GM12878 (cell line): ENCODE data around the gene MYO3B. TPM values are rescaled to one million over a fixed set of nuclear protein-coding genes. Genes with fewer than 3 reads are reported as not detected.

Experiments
- ATAC-seq: fragments of 200-7000 bp; cut with Tn5 transposase; 3 replicates; pipeline ENCODE4 v1.9.1; 2020; ENCODE audit warnings: mild to moderate bottlenecking, moderate library complexity
- BruUV-seq: library from RNA; stranded (reverse); fragments of 400-500 nt; replicated peaks from 2 replicates; lab custom pipeline; 2021; lab: Mats Ljungman, UMichigan
- CTCF ChIA-PET: fragments of 300-600 bp; sonication (Branson Sonifier 250); formaldehyde crosslinking; extraction: SDS; loops from one replicate; lab custom pipeline; 2021; ENCODE audit warnings: inconsistent platforms; lab: Yijun Ruan, JAX
- POLR2A ChIA-PET: fragments of 350-600 bp; formaldehyde crosslinking; extraction: SDS; loops from one replicate; lab custom pipeline; 2021; ENCODE audit warnings: inconsistent platforms; lab: Charles Lee
- RAD21 ChIA-PET: fragments of 300-600 bp; sonication (Branson Sonifier 250); formaldehyde crosslinking; loops from one replicate; lab custom pipeline; 2023; ENCODE audit warnings: antibody characterized with exemption; ENCODE audit not compliant: unreplicated experiment; lab: Charles Lee
- SMC1A ChIA-PET: fragments of 300-600 bp; sonication (Branson Sonifier 250); formaldehyde crosslinking; loops from one replicate; lab custom pipeline; 2023; ENCODE audit not compliant: unreplicated experiment, uncharacterized antibody; lab: Charles Lee
- DNase-seq: peaks from one replicate; pipeline ENCODE4 v3.0.0-alpha.2; 2011; ENCODE audit warnings: low read depth, low spot score
- FAIRE-seq: peaks from 3 replicates; lab custom pipeline; 2011; peaks lifted over from hg19 to GRCh38; lab: Jason Lieb, UNC
- H2AFZ ChIP-seq: 2 replicates; pipeline ENCODE4 v1.6.0; 2011; ENCODE audit warnings: low read depth, low read length, control low read depth; ENCODE audit not compliant: control insufficient read depth
- H3K27ac ChIP-seq: 2 replicates; pipeline ENCODE4 v1.5.1; 2011; ENCODE audit warnings: control low read depth; ENCODE audit not compliant: control insufficient read depth, insufficient read depth
- H3K27me3 ChIP-seq, 2 experiments: replicated peaks in 1 of 2; 2 replicates each; pipeline versions ENCODE4 v1.6.0 to v1.6.1; 2011; ENCODE audit warnings: low read length in 1 of 2; ENCODE audit not compliant: control insufficient read depth in 2 of 2, insufficient read depth in 2 of 2
- H3K36me3 ChIP-seq, 2 experiments: 2 replicates each; pipeline ENCODE4 v1.5.1; 2011; ENCODE audit warnings: low read length in 1 of 2; ENCODE audit not compliant: control insufficient read depth in 2 of 2, insufficient read depth in 2 of 2
- H3K4me1 ChIP-seq: 2 replicates; pipeline ENCODE4 v1.6.1; 2011; ENCODE audit warnings: mild to moderate bottlenecking, low read length, moderate library complexity, mixed read lengths; ENCODE audit not compliant: control insufficient read depth, insufficient read depth
- H3K4me2 ChIP-seq: 2 replicates; pipeline ENCODE4 v1.6.0; 2011; ENCODE audit warnings: control low read depth; ENCODE audit not compliant: control insufficient read depth, insufficient read depth
- H3K4me3 ChIP-seq: fragments of 200-600 bp; sonication (generic); 2 replicates; pipeline ENCODE4 v1.5.1; 2016
- H3K79me2 ChIP-seq: 2 replicates; pipeline ENCODE4 v1.6.0; 2011; ENCODE audit warnings: low read length; ENCODE audit not compliant: control insufficient read depth, insufficient read depth
- H3K9ac ChIP-seq: 2 replicates; pipeline ENCODE4 v1.8.0; 2011; ENCODE audit warnings: low read length, control low read depth, mixed read lengths; ENCODE audit not compliant: control insufficient read depth, insufficient read depth
- H3K9me3 ChIP-seq: replicated peaks from 3 replicates; pipeline ENCODE4 v1.5.1; 2011; ENCODE audit warnings: mild to moderate bottlenecking, low read length; ENCODE audit not compliant: control insufficient read depth, insufficient read depth
- H4K20me1 ChIP-seq: 2 replicates; pipeline ENCODE4 v1.6.0; 2011; ENCODE audit not compliant: control insufficient read depth, insufficient read depth
- FOXK2 ChIP-seq: fragments of 450-650 bp; IDR thresholded peaks from 2 replicates; pipeline ENCODE4 v1.6.1; 2017; ENCODE audit warnings: mild to moderate bottlenecking, moderate library complexity
- IRF4 ChIP-seq: IDR thresholded peaks from 2 replicates; pipeline ENCODE4 v1.6.1; 2011; ENCODE audit warnings: low read depth, low read length
- KAT2A ChIP-seq: conservative IDR thresholded peaks from 2 replicates; pipeline ENCODE4 v1.6.1; 2011; ENCODE audit warnings: low read depth, low read length; ENCODE audit not compliant: control insufficient read depth
- RB1 ChIP-seq: fragments of 450-650 bp; formaldehyde crosslinking; IDR thresholded peaks from 2 replicates; pipeline ENCODE4 v1.6.1; 2017; ENCODE audit warnings: mild to moderate bottlenecking, borderline replicate concordance
- SREBF1 ChIP-seq: IDR thresholded peaks from 2 replicates; pipeline ENCODE4 v1.6.1; 2012; ENCODE audit warnings: mild to moderate bottlenecking, low read length
- STAT1 ChIP-seq: fragments of 450-650 bp; conservative IDR thresholded peaks from 2 replicates; pipeline ENCODE4 v1.6.1; 2014; ENCODE audit warnings: antibody characterized with exemption, mild to moderate bottlenecking
- TCF7 ChIP-seq: IDR thresholded peaks from 2 replicates; pipeline ENCODE4 v1.6.1; 2014; ENCODE audit warnings: antibody characterized with exemption, borderline replicate concordance
- WGBS: methylation state at CpG from one replicate; pipeline ENCODE4 v1.1.6; 2016; ENCODE audit warnings: low lambda C conversion rate; ENCODE audit not compliant: insufficient replicate concordance, insufficient coverage; ENCODE audit errors: missing lambda C conversion rate; 5-methylcytosine and 5-hydroxymethylcytosine counted together
- in situ Hi-C: fragments of 300-500 bp; cut with MboI; formaldehyde crosslinking; loops from 9 replicates; pipeline ENCODE4 v1.14.3; 2018; ENCODE audit warnings: mixed read lengths
- intact Hi-C: fragments of 100-400 bp; cut with micrococcal nuclease; formaldehyde crosslinking; loops from one replicate; pipeline ENCODE4 v1.14.2; 2022; ENCODE audit not compliant: unreplicated experiment
- polyA plus RNA-seq, 11 experiments: library from polyadenylated mRNA; depleted of rRNA in 4 of 11; unstranded in 6 of 11; stranded (reverse) in 5 of 11; fragments of >200 nt; fragmentation: Nextera tagmentation in 4 of 11; fragmentation: Illumina TruSeq in 1 of 11; extraction: Ambion mirVana in 4 of 11; extraction: Trizol in 1 of 11; gene quantifications; 1 replicate in 1 of 11; 2 replicates in 10 of 11; pipeline versions ENCODE4 v1.2.1 to v1.2.3, GENCODE V29; 2011 to 2016; ENCODE audit warnings: inconsistent platforms in 2 of 11, missing spikeins in 2 of 11, low read depth in 1 of 11
- total RNA-seq, 4 experiments: library from RNA; depleted of rRNA in 3 of 4; stranded (reverse); fragments of >200 nt in 3 of 4; fragmentation: Illumina TruSeq in 1 of 4; extraction: Trizol in 1 of 4; gene quantifications; 2 replicates each; pipeline versions ENCODE4 v1.2.1 to v1.2.3, GENCODE V29; 2013 to 2021
- TF ChIP-seq, protein P1 (sequence below): fragments of 150-350 bp; IDR thresholded peaks from 2 replicates; pipeline ENCODE4 v1.6.1; 2014; ENCODE audit warnings: mild to moderate bottlenecking, low read depth, low read length
- TF ChIP-seq, protein P2 (sequence below): fragments of 450-650 bp; IDR thresholded peaks from 2 replicates; pipeline ENCODE4 v1.6.1; 2018; ENCODE audit warnings: mild to moderate bottlenecking, low read depth, moderate library complexity; ENCODE audit not compliant: partially characterized antibody
- TF ChIP-seq, protein P3 (sequence below): fragments of 450-650 bp; IDR thresholded peaks from 2 replicates; pipeline ENCODE4 v1.6.1; 2017; ENCODE audit warnings: mild to moderate bottlenecking
- TF ChIP-seq, protein P4 (sequence below): fragments of 450-650 bp; IDR thresholded peaks from 2 replicates; pipeline ENCODE4 v1.6.1; 2016; ENCODE audit warnings: mild to moderate bottlenecking
- TF ChIP-seq, protein P5 (sequence below): IDR thresholded peaks from 2 replicates; pipeline ENCODE4 v1.6.1; 2012; ENCODE audit warnings: low read depth, low read length, improper control_type of control experiment
- TF ChIP-seq, protein P6 (sequence below), 3 experiments: IDR thresholded peaks in 2 of 3; conservative IDR thresholded peaks in 1 of 3; 2 replicates each; pipeline ENCODE4 v1.5.1; 2011; ENCODE audit warnings: low read depth in 3 of 3, low read length in 3 of 3, mild to moderate bottlenecking in 3 of 3, control low read depth in 2 of 3, moderate library complexity in 2 of 3, inconsistent platforms in 1 of 3, mixed read lengths in 1 of 3; ENCODE audit not compliant: control insufficient read depth in 2 of 3, insufficient read depth in 1 of 3; ENCODE audit errors: extremely low read depth in 1 of 3

Gene MYO3B
- total and polyA plus RNA-seq, 10 of the 15 experiments (the other 5 are each of a cell fraction or from before 2014, with no cell fraction given) = 1.1 to 7.1 (median 2.1) TPM

DNA sequence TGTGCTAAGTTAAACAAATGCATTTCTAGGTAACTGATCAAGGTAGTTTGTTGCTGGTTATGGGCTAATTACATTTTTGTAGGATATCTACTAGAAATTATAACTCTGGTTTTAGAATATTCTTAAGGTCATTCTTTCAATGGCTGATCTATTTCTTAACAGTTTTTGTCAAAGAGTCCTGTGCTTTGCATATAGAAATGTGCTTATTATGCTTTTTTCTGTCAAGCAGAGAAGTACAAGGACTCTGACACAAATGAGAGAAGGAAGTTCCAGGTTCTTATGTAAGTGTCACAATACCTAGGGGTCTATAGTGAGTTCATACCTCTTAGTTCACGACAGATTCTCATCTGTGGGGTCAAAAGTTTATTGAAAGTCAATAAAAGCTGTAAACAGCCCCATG lies 88.4 kb downstream of the MYO3B start:
- RAD21 ChIA-PET = no interaction called here
- POLR2A ChIA-PET = no interaction called here
- in situ Hi-C loops (no loop called here), intact Hi-C loops (no loop called here)
- CTCF ChIA-PET = interaction anchor here (1.6 to 1.8 kb wide), 2 partner anchors 13 to 27 kb away, joined by 3 read pairs; no protein-coding TSS in a partner anchor
- H3K27me3 ChIP-seq = no peaks in the 10 kb centered on the region
- BruUV-seq = no TSS peak
- SMC1A ChIA-PET = interaction anchor here (0.9 to 1.4 kb wide), 3 partner anchors 12 to 23 kb away, joined by 3 to 4 read pairs (median 3); no protein-coding TSS in a partner anchor
- no peaks in the 10 kb centered on the region for H3K4me1 ChIP-seq
- ATAC-seq (no peak), FAIRE-seq (no peak), DNase-seq (no peak)
- no peaks in the 10 kb centered on the region for H3K36me3 ChIP-seq
- 0% methylated on average over 1 of the region's 1 CpG for WGBS
- H3K9ac ChIP-seq = no peak overlapping the region
- no peaks in the 10 kb centered on the region for H3K9me3 ChIP-seq
- H3K27ac ChIP-seq = no peak overlapping the region
- no peaks in the 10 kb centered on the region for H4K20me1 ChIP-seq
- no peaks in the 10 kb centered on the region for H3K79me2 ChIP-seq
- H3K4me3 ChIP-seq = no peak overlapping the region
- no peak overlapping the region for H2AFZ ChIP-seq
- no peak overlapping the region for H3K4me2 ChIP-seq
- TF ChIP-seq, protein P1, sequence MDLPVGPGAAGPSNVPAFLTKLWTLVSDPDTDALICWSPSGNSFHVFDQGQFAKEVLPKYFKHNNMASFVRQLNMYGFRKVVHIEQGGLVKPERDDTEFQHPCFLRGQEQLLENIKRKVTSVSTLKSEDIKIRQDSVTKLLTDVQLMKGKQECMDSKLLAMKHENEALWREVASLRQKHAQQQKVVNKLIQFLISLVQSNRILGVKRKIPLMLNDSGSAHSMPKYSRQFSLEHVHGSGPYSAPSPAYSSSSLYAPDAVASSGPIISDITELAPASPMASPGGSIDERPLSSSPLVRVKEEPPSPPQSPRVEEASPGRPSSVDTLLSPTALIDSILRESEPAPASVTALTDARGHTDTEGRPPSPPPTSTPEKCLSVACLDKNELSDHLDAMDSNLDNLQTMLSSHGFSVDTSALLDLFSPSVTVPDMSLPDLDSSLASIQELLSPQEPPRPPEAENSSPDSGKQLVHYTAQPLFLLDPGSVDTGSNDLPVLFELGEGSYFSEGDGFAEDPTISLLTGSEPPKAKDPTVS = no peak
- TF ChIP-seq RB1 = no peak
- TF ChIP-seq, protein P2, sequence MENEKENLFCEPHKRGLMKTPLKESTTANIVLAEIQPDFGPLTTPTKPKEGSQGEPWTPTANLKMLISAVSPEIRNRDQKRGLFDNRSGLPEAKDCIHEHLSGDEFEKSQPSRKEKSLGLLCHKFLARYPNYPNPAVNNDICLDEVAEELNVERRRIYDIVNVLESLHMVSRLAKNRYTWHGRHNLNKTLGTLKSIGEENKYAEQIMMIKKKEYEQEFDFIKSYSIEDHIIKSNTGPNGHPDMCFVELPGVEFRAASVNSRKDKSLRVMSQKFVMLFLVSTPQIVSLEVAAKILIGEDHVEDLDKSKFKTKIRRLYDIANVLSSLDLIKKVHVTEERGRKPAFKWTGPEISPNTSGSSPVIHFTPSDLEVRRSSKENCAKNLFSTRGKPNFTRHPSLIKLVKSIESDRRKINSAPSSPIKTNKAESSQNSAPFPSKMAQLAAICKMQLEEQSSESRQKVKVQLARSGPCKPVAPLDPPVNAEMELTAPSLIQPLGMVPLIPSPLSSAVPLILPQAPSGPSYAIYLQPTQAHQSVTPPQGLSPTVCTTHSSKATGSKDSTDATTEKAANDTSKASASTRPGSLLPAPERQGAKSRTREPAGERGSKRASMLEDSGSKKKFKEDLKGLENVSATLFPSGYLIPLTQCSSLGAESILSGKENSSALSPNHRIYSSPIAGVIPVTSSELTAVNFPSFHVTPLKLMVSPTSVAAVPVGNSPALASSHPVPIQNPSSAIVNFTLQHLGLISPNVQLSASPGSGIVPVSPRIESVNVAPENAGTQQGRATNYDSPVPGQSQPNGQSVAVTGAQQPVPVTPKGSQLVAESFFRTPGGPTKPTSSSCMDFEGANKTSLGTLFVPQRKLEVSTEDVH = no peak
- TF ChIP-seq, protein P3, sequence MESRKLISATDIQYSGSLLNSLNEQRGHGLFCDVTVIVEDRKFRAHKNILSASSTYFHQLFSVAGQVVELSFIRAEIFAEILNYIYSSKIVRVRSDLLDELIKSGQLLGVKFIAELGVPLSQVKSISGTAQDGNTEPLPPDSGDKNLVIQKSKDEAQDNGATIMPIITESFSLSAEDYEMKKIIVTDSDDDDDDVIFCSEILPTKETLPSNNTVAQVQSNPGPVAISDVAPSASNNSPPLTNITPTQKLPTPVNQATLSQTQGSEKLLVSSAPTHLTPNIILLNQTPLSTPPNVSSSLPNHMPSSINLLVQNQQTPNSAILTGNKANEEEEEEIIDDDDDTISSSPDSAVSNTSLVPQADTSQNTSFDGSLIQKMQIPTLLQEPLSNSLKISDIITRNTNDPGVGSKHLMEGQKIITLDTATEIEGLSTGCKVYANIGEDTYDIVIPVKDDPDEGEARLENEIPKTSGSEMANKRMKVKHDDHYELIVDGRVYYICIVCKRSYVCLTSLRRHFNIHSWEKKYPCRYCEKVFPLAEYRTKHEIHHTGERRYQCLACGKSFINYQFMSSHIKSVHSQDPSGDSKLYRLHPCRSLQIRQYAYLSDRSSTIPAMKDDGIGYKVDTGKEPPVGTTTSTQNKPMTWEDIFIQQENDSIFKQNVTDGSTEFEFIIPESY = no peak
- no peak for TF ChIP-seq STAT1
- no peak for TF ChIP-seq SREBF1
- TF ChIP-seq FOXK2 = no peak
- TF ChIP-seq KAT2A = no peak
- TF ChIP-seq TCF7 = no peak
- TF ChIP-seq, protein P4, sequence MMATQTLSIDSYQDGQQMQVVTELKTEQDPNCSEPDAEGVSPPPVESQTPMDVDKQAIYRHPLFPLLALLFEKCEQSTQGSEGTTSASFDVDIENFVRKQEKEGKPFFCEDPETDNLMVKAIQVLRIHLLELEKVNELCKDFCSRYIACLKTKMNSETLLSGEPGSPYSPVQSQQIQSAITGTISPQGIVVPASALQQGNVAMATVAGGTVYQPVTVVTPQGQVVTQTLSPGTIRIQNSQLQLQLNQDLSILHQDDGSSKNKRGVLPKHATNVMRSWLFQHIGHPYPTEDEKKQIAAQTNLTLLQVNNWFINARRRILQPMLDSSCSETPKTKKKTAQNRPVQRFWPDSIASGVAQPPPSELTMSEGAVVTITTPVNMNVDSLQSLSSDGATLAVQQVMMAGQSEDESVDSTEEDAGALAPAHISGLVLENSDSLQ = no peak
- TF ChIP-seq IRF4 = no peak
- TF ChIP-seq, protein P5, sequence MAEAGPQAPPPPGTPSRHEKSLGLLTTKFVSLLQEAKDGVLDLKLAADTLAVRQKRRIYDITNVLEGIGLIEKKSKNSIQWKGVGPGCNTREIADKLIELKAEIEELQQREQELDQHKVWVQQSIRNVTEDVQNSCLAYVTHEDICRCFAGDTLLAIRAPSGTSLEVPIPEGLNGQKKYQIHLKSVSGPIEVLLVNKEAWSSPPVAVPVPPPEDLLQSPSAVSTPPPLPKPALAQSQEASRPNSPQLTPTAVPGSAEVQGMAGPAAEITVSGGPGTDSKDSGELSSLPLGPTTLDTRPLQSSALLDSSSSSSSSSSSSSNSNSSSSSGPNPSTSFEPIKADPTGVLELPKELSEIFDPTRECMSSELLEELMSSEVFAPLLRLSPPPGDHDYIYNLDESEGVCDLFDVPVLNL = no peak
- TF ChIP-seq, protein P6, sequence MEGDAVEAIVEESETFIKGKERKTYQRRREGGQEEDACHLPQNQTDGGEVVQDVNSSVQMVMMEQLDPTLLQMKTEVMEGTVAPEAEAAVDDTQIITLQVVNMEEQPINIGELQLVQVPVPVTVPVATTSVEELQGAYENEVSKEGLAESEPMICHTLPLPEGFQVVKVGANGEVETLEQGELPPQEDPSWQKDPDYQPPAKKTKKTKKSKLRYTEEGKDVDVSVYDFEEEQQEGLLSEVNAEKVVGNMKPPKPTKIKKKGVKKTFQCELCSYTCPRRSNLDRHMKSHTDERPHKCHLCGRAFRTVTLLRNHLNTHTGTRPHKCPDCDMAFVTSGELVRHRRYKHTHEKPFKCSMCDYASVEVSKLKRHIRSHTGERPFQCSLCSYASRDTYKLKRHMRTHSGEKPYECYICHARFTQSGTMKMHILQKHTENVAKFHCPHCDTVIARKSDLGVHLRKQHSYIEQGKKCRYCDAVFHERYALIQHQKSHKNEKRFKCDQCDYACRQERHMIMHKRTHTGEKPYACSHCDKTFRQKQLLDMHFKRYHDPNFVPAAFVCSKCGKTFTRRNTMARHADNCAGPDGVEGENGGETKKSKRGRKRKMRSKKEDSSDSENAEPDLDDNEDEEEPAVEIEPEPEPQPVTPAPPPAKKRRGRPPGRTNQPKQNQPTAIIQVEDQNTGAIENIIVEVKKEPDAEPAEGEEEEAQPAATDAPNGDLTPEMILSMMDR (IDR thresholded peaks at IDR 0.05 in 2 of 3, conservative IDR thresholded peaks at IDR 0.05 in 1 of 3; ENCODE audit: control insufficient read depth in 2 of 3, extremely low read depth in 1 of 3, insufficient read depth in 1 of 3, low read depth in 3 of 3, low read length in 3 of 3) = no peak
